HG03342 (cell line): ENCODE measurements around the gene ITGAX.
A peak's percentile ranks its signal among the peaks of the same experiment; 100 is the strongest.

ENCODE experiments used
- ATAC-seq: cut with Tn5 transposase; IDR thresholded peaks from one replicate; pipeline ENCODE4 v1.9.1; 2021; ENCODE audit warnings: mild to moderate bottlenecking, moderate library complexity; ENCODE audit not compliant: unreplicated experiment

Gene ITGAX

GRCh38 chr16:31347445-31347844 is 7.5 kb upstream of the ITGAX start:
- no peak for ATAC-seq

- ATAC-seq: no peak
These were observed 6.4 kb upstream of the ITGAX start for GRCh38 chr16:31348579-31348978.

GRCh38 chr16:31350275-31351005 is 4.5 kb upstream of the ITGAX start:
- no peak for ATAC-seq

- ATAC-seq: no peak
These were observed 3.6 kb upstream of the ITGAX start for GRCh38 chr16:31351246-31351941.

GRCh38 chr16:31351942-31352325 is 3.0 kb upstream of the ITGAX start:
- no peak for ATAC-seq

- ATAC-seq: peak; percentile 30
These were observed 2.4 kb upstream of the ITGAX start for GRCh38 chr16:31352376-31353115.

GRCh38 chr16:31355431-31356100 is 590 bp downstream of the ITGAX start:
- ATAC-seq: no peak

- no peak for ATAC-seq
These were observed 1.8 kb downstream of the ITGAX start for GRCh38 chr16:31356566-31357323.

- no peak for ATAC-seq
These were observed 2.5 kb downstream of the ITGAX start for GRCh38 chr16:31357324-31358109.

- no peak for ATAC-seq
These were observed 5.3 kb downstream of the ITGAX start for GRCh38 chr16:31360251-31360650.

- no peak for ATAC-seq
These were observed 6.5 kb downstream of the ITGAX start for GRCh38 chr16:31361201-31362110.

- no peak for ATAC-seq
These were observed 7.8 kb downstream of the ITGAX start for GRCh38 chr16:31362476-31363405.

GRCh38 chr16:31363721-31364120 is 8.7 kb downstream of the ITGAX start:
- no peak for ATAC-seq

- no peak for ATAC-seq
These were observed 9.4 kb downstream of the ITGAX start for GRCh38 chr16:31364421-31364820.

- peak; percentile 42 for ATAC-seq
These were observed 10.3 kb downstream of the ITGAX start for GRCh38 chr16:31365131-31365865.

GRCh38 chr16:31367853-31368252 is 12.9 kb downstream of the ITGAX start:
- ATAC-seq: no peak

- ATAC-seq: no peak
These were observed 16.0 kb downstream of the ITGAX start for GRCh38 chr16:31371008-31371407.
